ENCODE results near the gene DDX1. TPM values are rescaled to one million over a fixed set of nuclear protein-coding genes. Genes with fewer than 3 reads are reported as not detected.

DDX1 gene
- total and polyA plus RNA-seq, 12 donors, result 39.4 to 122 (median 77.2) TPM

DNA sequence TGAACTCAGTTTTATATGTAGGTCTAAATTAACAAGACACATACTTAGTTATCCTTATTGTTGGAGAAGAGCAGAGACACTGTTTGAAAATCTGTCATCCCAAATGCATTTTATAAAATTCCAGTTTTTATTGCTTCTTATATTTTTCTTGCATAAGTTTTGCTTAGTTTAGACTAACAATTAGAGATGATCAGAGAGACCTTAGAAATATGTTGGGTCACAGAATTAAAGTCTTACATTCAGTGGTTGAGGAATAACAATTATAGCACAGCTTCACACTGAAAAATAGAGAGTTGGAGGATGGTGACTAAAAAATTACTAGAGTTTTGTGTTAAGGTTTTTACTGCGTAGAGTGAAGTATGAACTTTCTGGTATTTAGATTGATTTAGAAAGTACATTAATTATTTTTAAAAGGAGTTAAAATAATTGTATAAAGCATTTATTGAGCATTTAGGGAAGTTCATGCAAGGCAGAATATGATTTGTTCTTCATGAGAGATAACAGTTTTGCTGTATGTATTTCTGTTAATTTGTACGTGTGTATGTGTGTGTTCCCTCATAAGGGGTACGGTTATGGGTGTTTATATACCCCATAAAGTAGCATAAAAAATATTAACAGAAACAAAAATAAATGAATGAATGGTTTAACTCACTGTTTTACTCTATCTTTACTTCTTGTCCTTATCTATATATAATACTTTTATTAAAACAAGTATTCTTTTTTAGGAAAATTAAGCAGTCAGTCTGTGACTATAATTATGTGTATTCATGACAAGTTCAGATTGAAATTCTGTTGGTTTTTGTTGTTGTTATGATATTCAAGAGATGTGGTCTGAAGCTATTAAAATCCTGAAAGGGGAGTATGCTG lies 31.2 kb downstream of the DDX1 start:
- no peak for TF ChIP-seq POLR2A (IDR thresholded peaks at IDR 0.05)
- TF ChIP-seq, protein P1, sequence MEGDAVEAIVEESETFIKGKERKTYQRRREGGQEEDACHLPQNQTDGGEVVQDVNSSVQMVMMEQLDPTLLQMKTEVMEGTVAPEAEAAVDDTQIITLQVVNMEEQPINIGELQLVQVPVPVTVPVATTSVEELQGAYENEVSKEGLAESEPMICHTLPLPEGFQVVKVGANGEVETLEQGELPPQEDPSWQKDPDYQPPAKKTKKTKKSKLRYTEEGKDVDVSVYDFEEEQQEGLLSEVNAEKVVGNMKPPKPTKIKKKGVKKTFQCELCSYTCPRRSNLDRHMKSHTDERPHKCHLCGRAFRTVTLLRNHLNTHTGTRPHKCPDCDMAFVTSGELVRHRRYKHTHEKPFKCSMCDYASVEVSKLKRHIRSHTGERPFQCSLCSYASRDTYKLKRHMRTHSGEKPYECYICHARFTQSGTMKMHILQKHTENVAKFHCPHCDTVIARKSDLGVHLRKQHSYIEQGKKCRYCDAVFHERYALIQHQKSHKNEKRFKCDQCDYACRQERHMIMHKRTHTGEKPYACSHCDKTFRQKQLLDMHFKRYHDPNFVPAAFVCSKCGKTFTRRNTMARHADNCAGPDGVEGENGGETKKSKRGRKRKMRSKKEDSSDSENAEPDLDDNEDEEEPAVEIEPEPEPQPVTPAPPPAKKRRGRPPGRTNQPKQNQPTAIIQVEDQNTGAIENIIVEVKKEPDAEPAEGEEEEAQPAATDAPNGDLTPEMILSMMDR (IDR thresholded peaks at IDR 0.05), result no peak
- Histone ChIP-seq H3K9me3 (replicated peaks in 1 of 3) (no peaks in the 10 kb centered on the region), H3K27ac (no peak overlapping the region), H3K4me3 (no peak overlapping the region), H3K27me3 (no peaks in the 10 kb centered on the region), H3K36me3 (replicated peaks in 1 of 2) (peaks cover 0 to 81% of the 10 kb centered on the region in 2 donors), H3K4me1 (replicated peaks in 1 of 2) (peaks cover 0 to 4% of the 10 kb centered on the region in 2 donors)
- 97 to 99% (median 98%) methylated on average over 3 of the region's 3 CpGs for WGBS, 4 donors
- DNase-seq, result no peak
- intact Hi-C loops (cut with DNase I), result no loop called here

- Histone ChIP-seq H3K4me1 (replicated peaks in 1 of 2) (peaks cover 0 to 4% of the 10 kb centered on the region in 2 donors), H3K4me3 (no peak overlapping the region), H3K27ac (no peak overlapping the region), H3K27me3 (no peaks in the 10 kb centered on the region), H3K36me3 (replicated peaks in 1 of 2) (peaks cover 0 to 80% of the 10 kb centered on the region in 2 donors), H3K9me3 (replicated peaks in 1 of 3) (no peaks in the 10 kb centered on the region)
- 93 to 99% (median 95%) methylated on average over 2 of the region's 2 CpGs for WGBS, 4 donors
- intact Hi-C loops (cut with DNase I), result no loop called here
- no peak for DNase-seq
- TF ChIP-seq POLR2A (IDR thresholded peaks at IDR 0.05), result no peak
- TF ChIP-seq, protein P1 (IDR thresholded peaks at IDR 0.05), result no peak
These were observed 31.8 kb downstream of the DDX1 start for GRCh38 chr2:15623481-15623796.

DNA sequence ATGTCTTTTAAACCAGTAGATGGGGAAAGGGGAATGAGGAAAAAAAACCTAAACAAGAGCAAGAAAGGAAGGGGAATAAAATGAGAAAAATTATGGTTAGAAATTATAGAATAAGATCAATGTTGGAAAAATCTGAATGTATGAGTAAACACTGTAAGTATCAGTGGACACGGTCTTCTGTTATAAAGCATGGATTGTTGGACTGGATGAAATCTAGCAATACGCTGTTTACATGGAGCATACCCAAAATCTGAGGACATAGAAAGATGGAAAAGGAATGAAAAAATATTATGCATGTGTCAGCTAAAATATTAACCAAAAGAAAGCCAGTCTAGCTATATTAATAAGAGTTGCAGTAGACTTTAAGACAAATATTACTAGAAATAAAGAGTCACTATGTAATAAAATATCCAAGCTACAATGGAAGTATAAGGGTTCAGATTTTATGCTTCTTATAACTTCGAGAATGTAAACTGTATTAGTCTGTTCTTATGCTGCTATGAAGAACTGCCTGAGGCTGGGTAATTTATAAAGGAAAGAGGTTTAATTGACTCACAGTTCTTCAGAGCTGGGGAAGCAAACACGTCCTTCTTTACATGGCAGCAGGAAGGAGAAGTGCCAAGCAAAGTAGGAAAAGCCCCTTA lies 32.4 kb downstream of the DDX1 start:
- peaks cover 0 to 74% of the 10 kb centered on the region in 2 donors for H3K36me3 ChIP-seq (replicated peaks in 1 of 2)

DNA sequence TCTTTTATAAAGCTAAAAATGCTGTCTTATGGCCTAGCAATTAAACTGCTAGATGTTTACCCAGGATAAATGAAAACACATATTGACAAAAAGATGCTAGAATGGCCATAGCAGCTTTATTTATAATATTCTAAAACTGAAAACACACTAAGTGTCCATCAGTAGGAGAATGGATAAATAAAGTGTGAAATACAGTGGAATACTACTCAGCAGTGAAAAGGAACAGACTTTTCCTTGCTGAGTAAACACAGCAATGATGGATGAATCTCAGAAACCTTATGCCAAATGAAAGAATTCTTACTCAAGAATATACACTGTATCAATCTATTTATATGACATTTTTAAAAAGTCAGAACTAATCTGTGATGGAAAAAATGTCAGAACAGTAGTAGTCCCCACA lies 33.2 kb downstream of the DDX1 start:
- H3K27ac ChIP-seq, result no peak overlapping the region
- intact Hi-C loops (cut with DNase I), result no loop called here
- H3K27me3 ChIP-seq, result no peaks in the 10 kb centered on the region
- H3K9me3 ChIP-seq (replicated peaks in 1 of 3), result no peaks in the 10 kb centered on the region
- H3K36me3 ChIP-seq (replicated peaks in 1 of 2), result peaks cover 0 to 73% of the 10 kb centered on the region in 2 donors
- H3K4me1 ChIP-seq (replicated peaks in 1 of 2), result peaks cover 0 to 4% of the 10 kb centered on the region in 2 donors
- no peak for TF ChIP-seq POLR2A (IDR thresholded peaks at IDR 0.05)
- TF ChIP-seq, protein P1 (IDR thresholded peaks at IDR 0.05), result no peak
- DNase-seq, result no peak
- H3K4me3 ChIP-seq, result no peak overlapping the region

More for the DNA sequence above, 32.4 kb downstream of the DDX1 start:
- intact Hi-C loops (cut with DNase I), result no loop called here
- Histone ChIP-seq H3K27me3 (no peaks in the 10 kb centered on the region), H3K9me3 (replicated peaks in 1 of 3) (no peaks in the 10 kb centered on the region), H3K27ac (no peak overlapping the region), H3K4me3 (no peak overlapping the region), H3K4me1 (replicated peaks in 1 of 2) (peaks cover 0 to 4% of the 10 kb centered on the region in 2 donors)
- WGBS, 4 donors, result 71 to 96% (median 80%) methylated on average over 4 of the region's 4 CpGs
- no peak for DNase-seq
- TF ChIP-seq, protein P1 (IDR thresholded peaks at IDR 0.05), result no peak
- no peak for TF ChIP-seq POLR2A (IDR thresholded peaks at IDR 0.05)

Data from adrenal gland (tissue), 12 donors.